H1 (cell line): ENCODE data around the gene CASP5.

Experiments
- EP300 ChIP-seq, 2 experiments: IDR thresholded peaks; 1 replicate in 1 of 2; 2 replicates in 1 of 2; pipeline ENCODE4 v1.6.1; 2011 to 2012; ENCODE audit warnings: low read depth in 2 of 2, low read length in 2 of 2, mild to moderate bottlenecking in 2 of 2, borderline replicate concordance in 1 of 2, inconsistent platforms in 1 of 2, moderate library complexity in 1 of 2
- EZH2 ChIP-seq: fragments of 200-600 bp; sonication (generic); IDR thresholded peaks from 2 replicates; pipeline ENCODE4 v1.7.1; 2012; ENCODE audit warnings: low read depth, mild to moderate bottlenecking, moderate library complexity, low read length, inconsistent platforms; ENCODE audit not compliant: severe bottlenecking
- HDAC6 ChIP-seq: IDR thresholded peaks from one replicate; pipeline ENCODE4 v1.7.1; 2012; ENCODE audit warnings: low read depth, mild to moderate bottlenecking, inconsistent platforms, low read length, moderate library complexity
- KDM4A ChIP-seq: IDR thresholded peaks from one replicate; pipeline ENCODE4 v1.7.1; 2012; ENCODE audit warnings: low read depth, mild to moderate bottlenecking, moderate library complexity, low read length, inconsistent platforms; ENCODE audit not compliant: severe bottlenecking
- PHF8 ChIP-seq: fragments of 200-600 bp; sonication (generic); conservative IDR thresholded peaks from 2 replicates; pipeline ENCODE4 v1.7.1; 2012; ENCODE audit warnings: low read depth, mild to moderate bottlenecking, inconsistent platforms, low read length, moderate library complexity
- TAF1 ChIP-seq: IDR thresholded peaks from 2 replicates; pipeline ENCODE4 v1.6.1; 2011; ENCODE audit warnings: mild to moderate bottlenecking, low read depth, low read length
- YY1 ChIP-seq: IDR thresholded peaks from 2 replicates; pipeline ENCODE4 v1.6.1; 2011; ENCODE audit warnings: low read depth, mild to moderate bottlenecking, low read length
- TF ChIP-seq, protein P1 (sequence below), 3 experiments: IDR thresholded peaks; 1 replicate in 2 of 3; 2 replicates in 1 of 3; pipeline versions ENCODE4 v1.5.1 to v1.6.1; 2011; ENCODE audit warnings: low read length in 3 of 3, mild to moderate bottlenecking in 3 of 3, inconsistent platforms in 2 of 3, low read depth in 1 of 3, moderate library complexity in 1 of 3; ENCODE audit not compliant: insufficient read depth in 1 of 3; ENCODE audit errors: control extremely low read depth in 1 of 3
- TF ChIP-seq, protein P2 (sequence below): fragments of 300-600 bp; sonication (generic); IDR thresholded peaks from 2 replicates; pipeline ENCODE4 v1.7.1; 2012; ENCODE audit warnings: low read length, moderate library complexity, mild to moderate bottlenecking, inconsistent platforms; ENCODE audit not compliant: insufficient replicate concordance

DNA sequence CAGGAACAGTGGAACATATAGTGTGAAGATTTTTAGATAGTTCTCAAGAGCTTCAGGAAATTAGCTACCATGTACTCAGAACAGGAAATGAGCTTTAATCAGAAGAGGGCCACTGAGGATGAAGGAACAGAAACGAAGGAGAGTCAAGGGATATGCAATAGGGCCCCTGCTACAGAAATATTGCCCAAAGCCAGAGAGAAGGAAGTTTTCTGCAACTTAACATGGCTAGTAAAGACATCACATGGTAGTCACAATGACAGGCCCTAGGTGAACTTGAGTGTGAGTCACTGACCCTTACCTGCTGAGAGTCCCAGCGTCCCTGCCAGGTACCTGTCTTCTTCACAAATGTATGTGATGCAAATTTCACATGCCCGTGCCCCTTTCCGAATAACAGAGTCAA, 47.3 kb upstream of the CASP5 start:
- TF ChIP-seq TAF1 (no peak), EP300 (IDR thresholded peaks at IDR 0.05; ENCODE audit: borderline replicate concordance in 1 of 2, low read depth in 2 of 2, low read length in 2 of 2) (no peak), HDAC6 (no peak), YY1 (no peak), KDM4A (no peak), PHF8 (no peak), EZH2 (no peak)
- TF ChIP-seq, protein P1, sequence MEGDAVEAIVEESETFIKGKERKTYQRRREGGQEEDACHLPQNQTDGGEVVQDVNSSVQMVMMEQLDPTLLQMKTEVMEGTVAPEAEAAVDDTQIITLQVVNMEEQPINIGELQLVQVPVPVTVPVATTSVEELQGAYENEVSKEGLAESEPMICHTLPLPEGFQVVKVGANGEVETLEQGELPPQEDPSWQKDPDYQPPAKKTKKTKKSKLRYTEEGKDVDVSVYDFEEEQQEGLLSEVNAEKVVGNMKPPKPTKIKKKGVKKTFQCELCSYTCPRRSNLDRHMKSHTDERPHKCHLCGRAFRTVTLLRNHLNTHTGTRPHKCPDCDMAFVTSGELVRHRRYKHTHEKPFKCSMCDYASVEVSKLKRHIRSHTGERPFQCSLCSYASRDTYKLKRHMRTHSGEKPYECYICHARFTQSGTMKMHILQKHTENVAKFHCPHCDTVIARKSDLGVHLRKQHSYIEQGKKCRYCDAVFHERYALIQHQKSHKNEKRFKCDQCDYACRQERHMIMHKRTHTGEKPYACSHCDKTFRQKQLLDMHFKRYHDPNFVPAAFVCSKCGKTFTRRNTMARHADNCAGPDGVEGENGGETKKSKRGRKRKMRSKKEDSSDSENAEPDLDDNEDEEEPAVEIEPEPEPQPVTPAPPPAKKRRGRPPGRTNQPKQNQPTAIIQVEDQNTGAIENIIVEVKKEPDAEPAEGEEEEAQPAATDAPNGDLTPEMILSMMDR (IDR thresholded peaks at IDR 0.05; ENCODE audit: control extremely low read depth in 1 of 3, insufficient read depth in 1 of 3, low read depth in 1 of 3, low read length in 3 of 3), result no peak
- TF ChIP-seq, protein P2, sequence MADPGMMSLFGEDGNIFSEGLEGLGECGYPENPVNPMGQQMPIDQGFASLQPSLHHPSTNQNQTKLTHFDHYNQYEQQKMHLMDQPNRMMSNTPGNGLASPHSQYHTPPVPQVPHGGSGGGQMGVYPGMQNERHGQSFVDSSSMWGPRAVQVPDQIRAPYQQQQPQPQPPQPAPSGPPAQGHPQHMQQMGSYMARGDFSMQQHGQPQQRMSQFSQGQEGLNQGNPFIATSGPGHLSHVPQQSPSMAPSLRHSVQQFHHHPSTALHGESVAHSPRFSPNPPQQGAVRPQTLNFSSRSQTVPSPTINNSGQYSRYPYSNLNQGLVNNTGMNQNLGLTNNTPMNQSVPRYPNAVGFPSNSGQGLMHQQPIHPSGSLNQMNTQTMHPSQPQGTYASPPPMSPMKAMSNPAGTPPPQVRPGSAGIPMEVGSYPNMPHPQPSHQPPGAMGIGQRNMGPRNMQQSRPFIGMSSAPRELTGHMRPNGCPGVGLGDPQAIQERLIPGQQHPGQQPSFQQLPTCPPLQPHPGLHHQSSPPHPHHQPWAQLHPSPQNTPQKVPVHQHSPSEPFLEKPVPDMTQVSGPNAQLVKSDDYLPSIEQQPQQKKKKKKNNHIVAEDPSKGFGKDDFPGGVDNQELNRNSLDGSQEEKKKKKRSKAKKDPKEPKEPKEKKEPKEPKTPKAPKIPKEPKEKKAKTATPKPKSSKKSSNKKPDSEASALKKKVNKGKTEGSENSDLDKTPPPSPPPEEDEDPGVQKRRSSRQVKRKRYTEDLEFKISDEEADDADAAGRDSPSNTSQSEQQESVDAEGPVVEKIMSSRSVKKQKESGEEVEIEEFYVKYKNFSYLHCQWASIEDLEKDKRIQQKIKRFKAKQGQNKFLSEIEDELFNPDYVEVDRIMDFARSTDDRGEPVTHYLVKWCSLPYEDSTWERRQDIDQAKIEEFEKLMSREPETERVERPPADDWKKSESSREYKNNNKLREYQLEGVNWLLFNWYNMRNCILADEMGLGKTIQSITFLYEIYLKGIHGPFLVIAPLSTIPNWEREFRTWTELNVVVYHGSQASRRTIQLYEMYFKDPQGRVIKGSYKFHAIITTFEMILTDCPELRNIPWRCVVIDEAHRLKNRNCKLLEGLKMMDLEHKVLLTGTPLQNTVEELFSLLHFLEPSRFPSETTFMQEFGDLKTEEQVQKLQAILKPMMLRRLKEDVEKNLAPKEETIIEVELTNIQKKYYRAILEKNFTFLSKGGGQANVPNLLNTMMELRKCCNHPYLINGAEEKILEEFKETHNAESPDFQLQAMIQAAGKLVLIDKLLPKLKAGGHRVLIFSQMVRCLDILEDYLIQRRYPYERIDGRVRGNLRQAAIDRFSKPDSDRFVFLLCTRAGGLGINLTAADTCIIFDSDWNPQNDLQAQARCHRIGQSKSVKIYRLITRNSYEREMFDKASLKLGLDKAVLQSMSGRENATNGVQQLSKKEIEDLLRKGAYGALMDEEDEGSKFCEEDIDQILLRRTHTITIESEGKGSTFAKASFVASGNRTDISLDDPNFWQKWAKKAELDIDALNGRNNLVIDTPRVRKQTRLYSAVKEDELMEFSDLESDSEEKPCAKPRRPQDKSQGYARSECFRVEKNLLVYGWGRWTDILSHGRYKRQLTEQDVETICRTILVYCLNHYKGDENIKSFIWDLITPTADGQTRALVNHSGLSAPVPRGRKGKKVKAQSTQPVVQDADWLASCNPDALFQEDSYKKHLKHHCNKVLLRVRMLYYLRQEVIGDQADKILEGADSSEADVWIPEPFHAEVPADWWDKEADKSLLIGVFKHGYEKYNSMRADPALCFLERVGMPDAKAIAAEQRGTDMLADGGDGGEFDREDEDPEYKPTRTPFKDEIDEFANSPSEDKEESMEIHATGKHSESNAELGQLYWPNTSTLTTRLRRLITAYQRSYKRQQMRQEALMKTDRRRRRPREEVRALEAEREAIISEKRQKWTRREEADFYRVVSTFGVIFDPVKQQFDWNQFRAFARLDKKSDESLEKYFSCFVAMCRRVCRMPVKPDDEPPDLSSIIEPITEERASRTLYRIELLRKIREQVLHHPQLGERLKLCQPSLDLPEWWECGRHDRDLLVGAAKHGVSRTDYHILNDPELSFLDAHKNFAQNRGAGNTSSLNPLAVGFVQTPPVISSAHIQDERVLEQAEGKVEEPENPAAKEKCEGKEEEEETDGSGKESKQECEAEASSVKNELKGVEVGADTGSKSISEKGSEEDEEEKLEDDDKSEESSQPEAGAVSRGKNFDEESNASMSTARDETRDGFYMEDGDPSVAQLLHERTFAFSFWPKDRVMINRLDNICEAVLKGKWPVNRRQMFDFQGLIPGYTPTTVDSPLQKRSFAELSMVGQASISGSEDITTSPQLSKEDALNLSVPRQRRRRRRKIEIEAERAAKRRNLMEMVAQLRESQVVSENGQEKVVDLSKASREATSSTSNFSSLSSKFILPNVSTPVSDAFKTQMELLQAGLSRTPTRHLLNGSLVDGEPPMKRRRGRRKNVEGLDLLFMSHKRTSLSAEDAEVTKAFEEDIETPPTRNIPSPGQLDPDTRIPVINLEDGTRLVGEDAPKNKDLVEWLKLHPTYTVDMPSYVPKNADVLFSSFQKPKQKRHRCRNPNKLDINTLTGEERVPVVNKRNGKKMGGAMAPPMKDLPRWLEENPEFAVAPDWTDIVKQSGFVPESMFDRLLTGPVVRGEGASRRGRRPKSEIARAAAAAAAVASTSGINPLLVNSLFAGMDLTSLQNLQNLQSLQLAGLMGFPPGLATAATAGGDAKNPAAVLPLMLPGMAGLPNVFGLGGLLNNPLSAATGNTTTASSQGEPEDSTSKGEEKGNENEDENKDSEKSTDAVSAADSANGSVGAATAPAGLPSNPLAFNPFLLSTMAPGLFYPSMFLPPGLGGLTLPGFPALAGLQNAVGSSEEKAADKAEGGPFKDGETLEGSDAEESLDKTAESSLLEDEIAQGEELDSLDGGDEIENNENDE, result no peak
